GM12875 (cell line): ENCODE results near the gene LACC1.

Source experiments
- H3K4me3 ChIP-seq: one replicate; pipeline ENCODE4 v1.5.1; 2011; ENCODE audit warnings: low read depth, low read length, control low read depth
- CTCF ChIP-seq: IDR thresholded peaks from 2 replicates; pipeline ENCODE4 v1.5.1; 2011; ENCODE audit warnings: low read depth, mild to moderate bottlenecking, control low read depth, inconsistent platforms, low read length, moderate library complexity, borderline replicate concordance; ENCODE audit not compliant: insufficient read depth

LACC1 gene

GRCh38 chr13:43910856-43911255, 31.2 kb downstream of the LACC1 start:
- no peak for TF ChIP-seq CTCF
- no peak overlapping the region for H3K4me3 ChIP-seq

- TF ChIP-seq CTCF: no peak
- H3K4me3 ChIP-seq: no peak overlapping the region
Measured at GRCh38 chr13:43911278-43911677, 31.6 kb downstream of the LACC1 start.

- no peak for TF ChIP-seq CTCF
Measured at GRCh38 chr13:43911871-43912270, 32.2 kb downstream of the LACC1 start.

GRCh38 chr13:43915451-43915850, 35.7 kb downstream of the LACC1 start:
- H3K4me3 ChIP-seq: no peak overlapping the region
- no peak for TF ChIP-seq CTCF

More at GRCh38 chr13:43911871-43912270, 32.2 kb downstream of the LACC1 start:
- H3K4me3 ChIP-seq: no peak overlapping the region

GRCh38 chr13:43916828-43917227, 37.1 kb downstream of the LACC1 start:
- no peak overlapping the region for H3K4me3 ChIP-seq
- no peak for TF ChIP-seq CTCF

- no peak for TF ChIP-seq CTCF
- no peak overlapping the region for H3K4me3 ChIP-seq
Measured at GRCh38 chr13:43918636-43919035, 38.9 kb downstream of the LACC1 start.

GRCh38 chr13:43920965-43921674, 41.4 kb downstream of the LACC1 start:
- no peak overlapping the region for H3K4me3 ChIP-seq
- TF ChIP-seq CTCF: no peak
